HCT116 (cell line): ENCODE measurements around the gene RBMS1. TPM values are rescaled to one million over a fixed set of nuclear protein-coding genes. Genes with fewer than 3 reads are reported as not detected.

Source experiments
- ATAC-seq: fragments of 200-7000 bp; cut with Tn5 transposase; 2 replicates; pipeline ENCODE4 v1.9.1; 2020; ENCODE audit warnings: mild to moderate bottlenecking, moderate library complexity
- BruUV-seq: library from RNA; stranded (reverse); fragments of 400-500 nt; replicated peaks from 2 replicates; lab custom pipeline; 2021; lab: Mats Ljungman, UMichigan
- CTCF ChIA-PET: fragments of 300-600 bp; sonication (Branson Sonifier 250); formaldehyde crosslinking; loops from one replicate; lab custom pipeline; 2021; ENCODE audit warnings: antibody characterized with exemption; lab: Charles Lee
- POLR2A ChIA-PET: fragments of 300-600, 350-600 bp; sonication (Branson Sonifier 250); formaldehyde crosslinking; loops from one replicate; lab custom pipeline; 2021; ENCODE audit warnings: antibody characterized with exemption; lab: Charles Lee
- RAD21 ChIA-PET, 2 experiments: fragments of 300-600 bp; sonication (Branson Sonifier 250); formaldehyde crosslinking; loops; one replicate each; lab custom pipeline; 2023; ENCODE audit warnings: low total read pairs in 2 of 2; ENCODE audit not compliant: uncharacterized antibody in 2 of 2, unreplicated experiment in 2 of 2, low non-redundant PET in 1 of 2; lab: Charles Lee
- DNase-seq: peaks from one replicate; pipeline ENCODE4 v3.0.0-alpha.2; 2010; ENCODE audit warnings: low read depth, low spot score
- H2AFZ ChIP-seq: fragments of 200-600 bp; shearing (Covaris generic), sonication (generic); 2 replicates; pipeline ENCODE4 v1.6.1; 2017; ENCODE audit warnings: low read depth, mixed run types, mixed read lengths, antibody characterized with exemption, low read length; ENCODE audit not compliant: poor library complexity, severe bottlenecking
- H3K27ac ChIP-seq: 2 replicates; pipeline ENCODE4 v1.5.1; 2012; ENCODE audit warnings: low read depth, low read length
- H3K27me3 ChIP-seq: fragments of 200-600 bp; sonication (generic); 2 replicates; pipeline ENCODE4 v1.6.1; 2016; ENCODE audit warnings: mixed run types, low read length, mixed read lengths; ENCODE audit not compliant: insufficient read depth
- H3K36me3 ChIP-seq, 2 experiments: fragments of 200-500 bp in 1 of 2; fragments of 200-600 bp in 1 of 2; sonication (Bioruptor generic) in 1 of 2; sonication (generic) in 1 of 2; 2 replicates each; pipeline versions ENCODE4 v1.5.1 to v1.6.1; 2014 to 2016; ENCODE audit warnings: low read length in 2 of 2, inconsistent platforms in 1 of 2, mixed read lengths in 1 of 2, mixed run types in 1 of 2; ENCODE audit not compliant: insufficient read depth in 2 of 2, control insufficient read depth in 1 of 2
- H3K4me1 ChIP-seq, 2 experiments: fragments of 200-600 bp in 1 of 2; sonication (generic) in 1 of 2; 2 replicates each; pipeline versions ENCODE4 v1.5.1 to v1.6.1; 2012 to 2017; ENCODE audit warnings: low read length in 2 of 2, inconsistent platforms in 1 of 2, mild to moderate bottlenecking in 1 of 2, mixed read lengths in 1 of 2, mixed run types in 1 of 2, moderate library complexity in 1 of 2; ENCODE audit not compliant: insufficient read depth in 2 of 2, control insufficient read depth in 1 of 2
- H3K4me2 ChIP-seq: fragments of 200-600 bp; sonication (generic); 2 replicates; pipeline ENCODE4 v1.6.1; 2017; ENCODE audit warnings: mixed run types, low read length, mixed read lengths
- H3K4me3 ChIP-seq, 2 experiments: fragments of 200-600 bp in 1 of 2; sonication (generic) in 1 of 2; replicated peaks in 1 of 2; 2 replicates each; pipeline ENCODE4 v1.5.1; 2011 to 2016; ENCODE audit warnings: low read length in 2 of 2, control low read depth in 1 of 2, low read depth in 1 of 2, mild to moderate bottlenecking in 1 of 2, mixed read lengths in 1 of 2, mixed run types in 1 of 2
- H3K79me2 ChIP-seq: fragments of 200-600 bp; sonication (generic); 2 replicates; pipeline ENCODE4 v1.6.1; 2017; ENCODE audit warnings: mild to moderate bottlenecking, mixed run types, low read length, moderate library complexity, mixed read lengths; ENCODE audit not compliant: insufficient read depth
- H3K9ac ChIP-seq: fragments of 200-600 bp; sonication (generic); 2 replicates; pipeline ENCODE4 v1.6.1; 2016; ENCODE audit warnings: low read length, mixed read lengths
- H3K9me2 ChIP-seq: fragments of 200-600 bp; sonication (generic), shearing (Covaris generic); 2 replicates; pipeline ENCODE4 v1.6.1; 2017; ENCODE audit warnings: mixed run types, mild to moderate bottlenecking, moderate library complexity; ENCODE audit not compliant: insufficient read depth
- H3K9me3 ChIP-seq, 2 experiments: fragments of 200-500 bp in 1 of 2; fragments of 200-600 bp in 1 of 2; sonication (Bioruptor generic) in 1 of 2; sonication (generic) in 1 of 2; 2 replicates each; pipeline ENCODE4 v1.6.1; 2014 to 2017; ENCODE audit warnings: low read length in 2 of 2, mixed read lengths in 2 of 2, inconsistent platforms in 1 of 2, low read depth in 1 of 2, mild to moderate bottlenecking in 1 of 2, mixed run types in 1 of 2, moderate library complexity in 1 of 2; ENCODE audit not compliant: control insufficient read depth in 1 of 2, insufficient read depth in 1 of 2
- H4K20me1 ChIP-seq: fragments of 200-600 bp; sonication (generic), shearing (Covaris generic); 2 replicates; pipeline ENCODE4 v1.6.1; 2017; ENCODE audit warnings: mixed run types, mild to moderate bottlenecking, moderate library complexity; ENCODE audit not compliant: insufficient read depth
- ATF3 ChIP-seq: IDR thresholded peaks from 2 replicates; pipeline ENCODE4 v1.6.1; 2012
- CBX3 ChIP-seq: IDR thresholded peaks from 2 replicates; pipeline ENCODE4 v1.6.1; 2012; ENCODE audit warnings: low read depth
- CEBPB ChIP-seq: IDR thresholded peaks from 2 replicates; pipeline ENCODE4 v1.6.1; 2012; ENCODE audit warnings: low read depth
- CTCF ChIP-seq, 3 experiments: fragments of 200-600 bp in 1 of 3; sonication (generic) in 1 of 3; IDR thresholded peaks in 2 of 3; conservative IDR thresholded peaks in 1 of 3; 2 replicates each; pipeline ENCODE4 v1.5.1; 2012 to 2017; ENCODE audit warnings: low read depth in 2 of 3, low read length in 2 of 3, antibody characterized with exemption in 1 of 3, borderline replicate concordance in 1 of 3, control low read depth in 1 of 3, mild to moderate bottlenecking in 1 of 3, mixed read lengths in 1 of 3, mixed run types in 1 of 3, moderate library complexity in 1 of 3; ENCODE audit not compliant: insufficient read depth in 1 of 3
- EGR1 ChIP-seq: IDR thresholded peaks from 2 replicates; pipeline ENCODE4 v1.6.1; 2012; ENCODE audit warnings: low read depth
- ELF1 ChIP-seq: IDR thresholded peaks from 2 replicates; pipeline ENCODE4 v1.6.1; 2012; ENCODE audit warnings: low read depth, borderline replicate concordance
- EZH2phosphoT487 ChIP-seq: fragments of 200-600 bp; IDR thresholded peaks from 2 replicates; pipeline ENCODE4 v1.6.1; 2018; ENCODE audit warnings: antibody characterized with exemption, borderline replicate concordance
- FOSL1 ChIP-seq: IDR thresholded peaks from 2 replicates; pipeline ENCODE4 v1.6.1; 2012; ENCODE audit warnings: low read depth
- POLR2AphosphoS5 ChIP-seq: IDR thresholded peaks from 2 replicates; pipeline ENCODE4 v1.6.1; 2011; ENCODE audit warnings: mild to moderate bottlenecking, low read depth, low read length, moderate library complexity
- REST ChIP-seq: IDR thresholded peaks from 2 replicates; pipeline ENCODE4 v1.6.1; 2012; ENCODE audit warnings: low read depth
- SIN3A ChIP-seq: IDR thresholded peaks from 2 replicates; pipeline ENCODE4 v1.6.1; 2012; ENCODE audit warnings: low read depth
- SRF ChIP-seq: IDR thresholded peaks from 2 replicates; pipeline ENCODE4 v1.6.1; 2012; ENCODE audit warnings: low read depth
- YY1 ChIP-seq: IDR thresholded peaks from 2 replicates; pipeline ENCODE4 v1.6.1; 2011; ENCODE audit warnings: low read length, low read depth, moderate library complexity, mild to moderate bottlenecking; ENCODE audit not compliant: insufficient replicate concordance; ENCODE audit errors: extremely low read depth
- ZBTB33 ChIP-seq: IDR thresholded peaks from 2 replicates; pipeline ENCODE4 v1.6.1; 2011; ENCODE audit warnings: mild to moderate bottlenecking, low read length, moderate library complexity; ENCODE audit not compliant: insufficient replicate concordance; ENCODE audit errors: extremely low read depth
- ZNF274 ChIP-seq: fragments of 200-500 bp; sonication (Bioruptor generic); IDR thresholded peaks from 2 replicates; pipeline ENCODE4 v1.6.1; 2014; ENCODE audit warnings: mild to moderate bottlenecking, low read depth, low read length, inconsistent platforms
- intact Hi-C: fragments of 100-400 bp; cut with micrococcal nuclease; formaldehyde crosslinking; loops from 2 replicates; pipeline ENCODE4 v1.10.0; 2022
- total RNA-seq: library from RNA; stranded (reverse); gene quantifications from one replicate; pipeline ENCODE4 v1.2.1, GENCODE V29; 2021; ENCODE audit not compliant: unreplicated experiment
- TF ChIP-seq, protein P1 (sequence below): IDR thresholded peaks from 2 replicates; pipeline ENCODE4 v1.6.1; 2012

RBMS1 gene
- total RNA-seq, 1 experiment from 2014 or later: 17.6 TPM

DNA sequence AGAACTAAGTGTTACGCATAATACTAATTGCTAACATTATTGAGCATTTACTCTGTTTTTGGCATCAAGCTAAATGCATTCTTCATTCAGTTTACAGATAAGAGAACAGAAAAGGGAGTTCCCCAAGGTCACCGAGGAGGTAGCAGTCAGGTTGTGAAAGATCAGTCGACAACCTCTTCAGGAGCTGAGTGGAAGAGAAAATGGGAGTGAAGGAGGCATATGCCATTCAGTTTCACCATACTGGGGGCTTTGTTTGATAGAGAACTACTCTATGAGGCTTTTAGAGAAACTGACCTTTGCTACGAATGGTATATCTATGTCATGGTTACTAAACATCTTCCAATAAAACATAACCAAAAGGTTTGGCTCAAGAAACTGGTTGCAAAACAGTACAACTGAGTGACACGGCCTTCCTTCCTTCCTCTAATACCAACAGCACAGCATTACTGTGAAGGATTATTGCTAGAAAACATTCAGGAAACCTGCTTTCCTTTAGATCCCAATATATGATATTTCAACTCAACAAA, 112.1 kb downstream of the RBMS1 start:
- ChIA-PET RAD21 (no interaction called here), CTCF (no interaction called here), POLR2A (no interaction called here)
- Histone ChIP-seq H2AFZ (no peak overlapping the region), H3K4me1 (no peaks in the 10 kb centered on the region), H3K4me2 (no peak overlapping the region), H3K36me3 (no peaks in the 10 kb centered on the region), H3K9ac (no peak overlapping the region), H3K79me2 (no peaks in the 10 kb centered on the region), H3K9me2 (no peaks in the 10 kb centered on the region), H3K4me3 (no peak overlapping the region), H3K27ac (no peak overlapping the region), H3K27me3 (no peaks in the 10 kb centered on the region), H4K20me1 (no peaks in the 10 kb centered on the region), H3K9me3 (no peaks in the 10 kb centered on the region)
- BruUV-seq: no TSS peak
- intact Hi-C loops: no loop called here
- DNase-seq (no peak), ATAC-seq (no peak)
- TF ChIP-seq REST (no peak), ZNF274 (no peak), SIN3A (no peak), POLR2AphosphoS5 (no peak), YY1 (no peak), EZH2phosphoT487 (no peak), CTCF (IDR thresholded peaks at IDR 0.05 in 2 of 3, conservative IDR thresholded peaks at IDR 0.05 in 1 of 3; ENCODE audit: borderline replicate concordance in 1 of 3, insufficient read depth in 1 of 3, low read depth in 2 of 3, low read length in 2 of 3) (no peak), CBX3 (no peak), CEBPB (no peak), ATF3 (no peak), FOSL1 (no peak), SRF (no peak), ELF1 (no peak), ZBTB33 (no peak), EGR1 (no peak)
- TF ChIP-seq, protein P1, sequence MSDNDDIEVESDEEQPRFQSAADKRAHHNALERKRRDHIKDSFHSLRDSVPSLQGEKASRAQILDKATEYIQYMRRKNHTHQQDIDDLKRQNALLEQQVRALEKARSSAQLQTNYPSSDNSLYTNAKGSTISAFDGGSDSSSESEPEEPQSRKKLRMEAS: no peak
